Brain microvascular endothelial cell (primary cell): ENCODE data around the gene KPNB1.

Experiments used
- DNase-seq: peaks from one replicate; pipeline ENCODE4 v3.0.0-alpha.2; 2020
- H3K27ac ChIP-seq: fragments of 250-450 bp; sonication (Bioruptor Pico); 2 replicates; pipeline ENCODE4 v1.5.1; 2020; ENCODE audit warnings: mild to moderate bottlenecking, moderate library complexity
- H3K27me3 ChIP-seq: fragments of 250-450 bp; sonication (Bioruptor Pico); replicated peaks from 2 replicates; pipeline ENCODE4 v1.5.1; 2020; ENCODE audit warnings: mild to moderate bottlenecking
- H3K36me3 ChIP-seq: fragments of 250-450 bp; sonication (Bioruptor Pico); replicated peaks from 2 replicates; pipeline ENCODE4 v1.5.1; 2020; ENCODE audit warnings: mild to moderate bottlenecking
- H3K4me3 ChIP-seq: 2 replicates; pipeline ENCODE4 v1.5.1; 2011; ENCODE audit warnings: low read depth, mild to moderate bottlenecking, control low read depth, low read length, moderate library complexity
- CTCF ChIP-seq: IDR thresholded peaks from 2 replicates; pipeline ENCODE4 v1.5.1; 2011; ENCODE audit warnings: low read depth, mild to moderate bottlenecking, moderate library complexity, low read length, control low read depth, inconsistent platforms; ENCODE audit errors: missing control alignments
- in situ Hi-C: cut with HindIII; loops from 2 replicates; pipeline ENCODE4 v1.10.0; 2017; ENCODE audit warnings: low sequenced_read_pairs, low pct_ligation_motif_present

KPNB1 gene

GRCh38 chr17:47707056-47707804 is 57.5 kb downstream of the KPNB1 start:
- no peak overlapping the region for H3K27ac ChIP-seq
- DNase-seq, result no peak
- no peaks in the 10 kb centered on the region for H3K36me3 ChIP-seq
- no peak overlapping the region for H3K4me3 ChIP-seq
- in situ Hi-C loops, result no loop called here
- H3K27me3 ChIP-seq, result peaks cover 46% of the 10 kb centered on the region
- no peak for TF ChIP-seq CTCF

DNA sequence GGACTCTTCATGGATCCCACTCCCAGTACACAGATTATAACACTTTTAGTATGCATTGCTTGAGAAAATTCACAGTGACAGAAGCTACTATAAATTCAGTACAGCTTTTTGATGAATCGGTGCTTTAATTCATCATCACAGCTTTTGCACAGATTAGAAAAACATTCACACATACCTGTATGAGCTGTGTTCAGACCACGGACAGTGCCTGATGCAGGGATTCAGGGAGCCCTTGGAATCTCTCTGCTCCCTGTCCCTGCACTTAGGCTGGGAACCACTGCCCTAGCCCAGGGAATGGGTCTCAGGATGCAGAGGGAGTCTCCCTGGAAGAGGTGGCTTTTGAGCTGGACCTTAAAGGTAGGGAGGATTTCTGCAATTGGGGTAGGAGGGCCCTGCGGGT is 58.2 kb downstream of the KPNB1 start:
- TF ChIP-seq CTCF, result no peak
- DNase-seq, result no peak
- H3K27ac ChIP-seq, result no peak overlapping the region
- H3K36me3 ChIP-seq, result no peaks in the 10 kb centered on the region
- H3K27me3 ChIP-seq, result peaks cover 53% of the 10 kb centered on the region
- in situ Hi-C loops, result no loop called here
- H3K4me3 ChIP-seq, result no peak overlapping the region

- in situ Hi-C loops, result no loop called here
- Histone ChIP-seq H3K27me3 (peaks cover 58% of the 10 kb centered on the region), H3K27ac (no peak overlapping the region), H3K4me3 (no peak overlapping the region), H3K36me3 (no peaks in the 10 kb centered on the region)
- TF ChIP-seq CTCF, result no peak
- DNase-seq, result no peak
Observed at GRCh38 chr17:47708312-47708863, 58.7 kb downstream of the KPNB1 start.

GRCh38 chr17:47708864-47709541 is 59.3 kb downstream of the KPNB1 start:
- no peak for DNase-seq
- peaks cover 62% of the 10 kb centered on the region for H3K27me3 ChIP-seq
- in situ Hi-C loops, result no loop called here

GRCh38 chr17:47709594-47709993 is 59.9 kb downstream of the KPNB1 start:
- no peak for TF ChIP-seq CTCF
- no peak overlapping the region for H3K27ac ChIP-seq
- in situ Hi-C loops, result no loop called here
- H3K4me3 ChIP-seq, result no peak overlapping the region
- H3K36me3 ChIP-seq, result no peaks in the 10 kb centered on the region
- peaks cover 65% of the 10 kb centered on the region for H3K27me3 ChIP-seq
- DNase-seq, result no peak

More at GRCh38 chr17:47708864-47709541, 59.3 kb downstream of the KPNB1 start:
- Histone ChIP-seq H3K36me3 (no peaks in the 10 kb centered on the region), H3K27ac (no peak overlapping the region), H3K4me3 (no peak overlapping the region)
- no peak for TF ChIP-seq CTCF
